ENCODE measurements around the gene MAPT.

DNA sequence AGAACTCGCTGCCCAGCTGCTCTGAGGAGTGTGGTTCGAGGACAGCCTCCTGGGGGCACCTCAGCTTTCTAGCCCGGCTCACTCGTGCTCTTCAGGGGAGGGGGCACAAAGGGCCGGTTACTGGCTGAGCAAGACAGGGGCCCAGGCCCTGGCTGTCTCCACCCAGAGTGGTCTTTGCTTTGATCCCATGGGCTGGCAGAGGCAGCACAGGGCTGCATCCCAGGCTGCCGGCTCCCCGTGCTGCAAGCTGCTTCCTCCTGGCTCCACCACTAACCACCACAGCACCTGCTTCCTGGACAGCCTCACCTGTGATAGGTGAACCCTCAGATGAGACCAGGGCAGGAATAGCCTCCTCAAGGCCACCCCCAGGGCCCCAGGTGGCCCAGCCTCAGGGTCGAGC is 42.9 kb upstream of the MAPT start:
- TF ChIP-seq POLR2AphosphoS5 (IDR thresholded peaks at IDR 0.05; ENCODE audit: low read depth, low read length): no peak
- no peak for TF ChIP-seq POLR2A (IDR thresholded peaks at IDR 0.05; ENCODE audit: low read depth, low read length)
- TF ChIP-seq TAF1 (IDR thresholded peaks at IDR 0.05; ENCODE audit: borderline replicate concordance, low read depth, low read length): no peak
